PC-9 (cell line): ENCODE results near the gene CACNA1D.

ENCODE experiments used
- CTCF ChIP-seq: fragments of 200-600 bp; sonication (generic); conservative IDR thresholded peaks from 2 replicates; pipeline ENCODE4 v1.6.1; 2017; ENCODE audit warnings: mixed run types, antibody characterized with exemption, mild to moderate bottlenecking, moderate library complexity
- EZH2 ChIP-seq: fragments of 200-600 bp; sonication (generic); IDR thresholded peaks from 2 replicates; pipeline ENCODE4 v1.8.0; 2017; ENCODE audit warnings: antibody characterized with exemption, low read depth

GRCh38 chr3:53788038-53788437 is 293.6 kb downstream of the CACNA1D start:
- TF ChIP-seq CTCF (no peak), EZH2 (no peak)
